Measurements from ENCODE around the gene PXDC1. TPM values are rescaled to one million over a fixed set of nuclear protein-coding genes. Genes with fewer than 3 reads are reported as not detected.
"Not testable (repeated sequence)": the region's sequence is repeated elsewhere in the genome, so short reads cannot be mapped to it uniquely, and the experiment has no call there.

The PXDC1 gene
- polyA plus RNA-seq, 1 experiment = 24.0 TPM

- ChIA-PET POLR2A (interaction anchor here (0.5 to 1.0 kb wide), 2 partner anchors 9 to 288 kb away, joined by 4 to 5 read pairs; no protein-coding TSS in a partner anchor), CTCF (interaction anchor here (0.7 to 0.9 kb wide), 2 partner anchors 219 to 232 kb away, joined by 3 to 4 read pairs; no protein-coding TSS in a partner anchor)
- Histone ChIP-seq H3K27me3 (ENCODE audit: control insufficient read depth, insufficient read depth, low read length) (no peaks in the 10 kb centered on the region), H3K36me3 (ENCODE audit: control insufficient read depth, insufficient read depth, low read length) (no peaks in the 10 kb centered on the region), H3K4me3 (ENCODE audit: low read depth, low read length) (no peak overlapping the region)
- no peak for DNase-seq (ENCODE audit: low read depth)
- no peak for TF ChIP-seq CTCF (IDR thresholded peaks at IDR 0.05; ENCODE audit: insufficient read depth, low read depth, low read length)
These were observed 7.3 kb upstream of the PXDC1 start for GRCh38 chr6:3758842-3759144.

- not testable (repeated sequence) for H3K36me3 ChIP-seq (ENCODE audit: control insufficient read depth, insufficient read depth, low read length); H3K27me3 ChIP-seq (ENCODE audit: control insufficient read depth, insufficient read depth, low read length); DNase-seq (ENCODE audit: low read depth); H3K4me3 ChIP-seq (ENCODE audit: low read depth, low read length)
- ChIA-PET CTCF (interaction anchor here (0.7 to 0.9 kb wide), 2 partner anchors 220 to 233 kb away, joined by 3 to 4 read pairs; no protein-coding TSS in a partner anchor), POLR2A (interaction anchor here (0.5 to 1.0 kb wide), 2 partner anchors 9 to 289 kb away, joined by 4 to 5 read pairs; no protein-coding TSS in a partner anchor)
These were observed 6.7 kb upstream of the PXDC1 start for GRCh38 chr6:3757998-3758841.

- no peak for DNase-seq (ENCODE audit: low read depth)
- H3K27me3 ChIP-seq (ENCODE audit: control insufficient read depth, insufficient read depth, low read length) = no peaks in the 10 kb centered on the region
- no peak overlapping the region for H3K4me3 ChIP-seq (ENCODE audit: low read depth, low read length)
- ChIA-PET POLR2A (no interaction called here), CTCF (interaction anchor here (2.1 kb wide), 1 partner anchor 92 kb away, joined by 8 read pairs; the partner anchor contains the start of gene FAM50B)
- H3K36me3 ChIP-seq (ENCODE audit: control insufficient read depth, insufficient read depth, low read length) = no peaks in the 10 kb centered on the region
- TF ChIP-seq CTCF (IDR thresholded peaks at IDR 0.05; ENCODE audit: insufficient read depth, low read depth, low read length) = no peak
These were observed 5.7 kb upstream of the PXDC1 start for GRCh38 chr6:3757241-3757641.

- no peaks in the 10 kb centered on the region for H3K36me3 ChIP-seq (ENCODE audit: control insufficient read depth, insufficient read depth, low read length)
- H3K27me3 ChIP-seq (ENCODE audit: control insufficient read depth, insufficient read depth, low read length) = no peaks in the 10 kb centered on the region
- ChIA-PET POLR2A (interaction anchor here (0.6 kb wide), 1 partner anchor 154 kb away, joined by 4 read pairs; no protein-coding TSS in a partner anchor), CTCF (interaction anchor here (0.7 to 2.2 kb wide), 4 partner anchors 14 to 93 kb away, joined by 3 to 8 read pairs (median 4); partner anchors contain the start of gene FAM50B)
- no peak for DNase-seq (ENCODE audit: low read depth)
- H3K4me3 ChIP-seq (ENCODE audit: low read depth, low read length) = no peak overlapping the region
- no peak for TF ChIP-seq CTCF (IDR thresholded peaks at IDR 0.05; ENCODE audit: insufficient read depth, low read depth, low read length)
These were observed 5.0 kb upstream of the PXDC1 start for GRCh38 chr6:3756546-3756945.

- no peak overlapping the region for H3K4me3 ChIP-seq (ENCODE audit: low read depth, low read length)
- no peak for TF ChIP-seq CTCF (IDR thresholded peaks at IDR 0.05; ENCODE audit: insufficient read depth, low read depth, low read length)
- H3K27me3 ChIP-seq (ENCODE audit: control insufficient read depth, insufficient read depth, low read length) = no peaks in the 10 kb centered on the region
- ChIA-PET CTCF (interaction anchor here (0.6 to 2.2 kb wide), 8 partner anchors 10 to 128 kb away, joined by 3 to 8 read pairs (median 4); partner anchors contain the start of gene FAM50B), POLR2A (no interaction called here)
- H3K36me3 ChIP-seq (ENCODE audit: control insufficient read depth, insufficient read depth, low read length) = no peaks in the 10 kb centered on the region
- DNase-seq (ENCODE audit: low read depth) = no peak
These were observed 4.4 kb upstream of the PXDC1 start for GRCh38 chr6:3755637-3756545.
